Hepatocyte (in vitro differentiated cells): ENCODE data around the gene HEATR5A. TPM values are rescaled to one million over a fixed set of nuclear protein-coding genes. Genes with fewer than 3 reads are reported as not detected.
"Not testable (repeated sequence)": the region's sequence is repeated elsewhere in the genome, so short reads cannot be mapped to it uniquely, and the experiment has no call there.

Experiments
- DNase-seq: peaks from one replicate; pipeline ENCODE4 v3.0.0-alpha.2; 2016; ENCODE audit warnings: low spot score
- H2AFZ ChIP-seq: fragments of 200-600 bp; sonication (generic); 2 replicates; pipeline ENCODE4 v1.6.0; 2016; ENCODE audit warnings: antibody characterized with exemption, mild to moderate bottlenecking
- H3K27ac ChIP-seq: fragments of 200-600 bp; sonication (generic); 2 replicates; pipeline ENCODE4 v1.5.1; 2016; ENCODE audit warnings: mild to moderate bottlenecking
- H3K27me3 ChIP-seq: fragments of 200-600 bp; sonication (generic); 2 replicates; pipeline ENCODE4 v1.6.1; 2016
- H3K36me3 ChIP-seq: fragments of 200-600 bp; sonication (generic); replicated peaks from 2 replicates; pipeline ENCODE4 v1.5.1; 2016; ENCODE audit warnings: low read depth; ENCODE audit not compliant: insufficient read depth
- H3K4me1 ChIP-seq: fragments of 200-600 bp; sonication (generic); 2 replicates; pipeline ENCODE4 v1.5.1; 2016; ENCODE audit warnings: mild to moderate bottlenecking, moderate library complexity; ENCODE audit not compliant: insufficient read depth
- H3K4me2 ChIP-seq: fragments of 200-600 bp; sonication (generic); 2 replicates; pipeline ENCODE4 v1.6.0; 2016
- H3K4me3 ChIP-seq: fragments of 200-600 bp; sonication (generic); 2 replicates; pipeline ENCODE4 v1.5.1; 2016; ENCODE audit warnings: mild to moderate bottlenecking
- H3K79me2 ChIP-seq: fragments of 200-600 bp; sonication (generic); 2 replicates; pipeline ENCODE4 v1.6.0; 2017; ENCODE audit warnings: mild to moderate bottlenecking
- H3K9me2 ChIP-seq: fragments of 200-600 bp; sonication (generic); replicated peaks from 2 replicates; pipeline ENCODE4 v1.6.0; 2017; ENCODE audit warnings: mild to moderate bottlenecking; ENCODE audit not compliant: insufficient read depth
- H3K9me3 ChIP-seq: fragments of 200-600 bp; sonication (generic); 2 replicates; pipeline ENCODE4 v1.5.1; 2016; ENCODE audit warnings: low read depth, mild to moderate bottlenecking
- H4K20me1 ChIP-seq: fragments of 200-600 bp; sonication (generic); 2 replicates; pipeline ENCODE4 v1.6.0; 2016; ENCODE audit warnings: mild to moderate bottlenecking; ENCODE audit not compliant: insufficient read depth, poor library complexity, severe bottlenecking
- EZH2 ChIP-seq: fragments of 200-600 bp; sonication (generic); IDR thresholded peaks from 2 replicates; pipeline ENCODE4 v1.6.1; 2016; ENCODE audit warnings: antibody characterized with exemption, mild to moderate bottlenecking, borderline replicate concordance
- EZH2phosphoT487 ChIP-seq: fragments of 200-600 bp; sonication (generic); IDR thresholded peaks from one replicate; pipeline ENCODE4 v1.6.1; 2018; ENCODE audit warnings: antibody characterized with exemption, mild to moderate bottlenecking, low read depth, moderate library complexity; ENCODE audit not compliant: unreplicated experiment, severe bottlenecking
- WGBS: methylation state at CpG from one replicate; pipeline ENCODE4 v1.1.6; 2016; ENCODE audit warnings: low lambda C conversion rate; ENCODE audit errors: missing lambda C conversion rate; 5-methylcytosine and 5-hydroxymethylcytosine counted together
- polyA plus RNA-seq: library from polyadenylated mRNA; unstranded; fragments of >200 nt; fragmentation: Nextera tagmentation; extraction: Ambion mirVana; gene quantifications from 2 replicates; pipeline ENCODE4 v1.2.1, GENCODE V29; 2016
- total RNA-seq: library from RNA; depleted of rRNA; stranded (reverse); fragments of >200 nt; gene quantifications from 2 replicates; pipeline ENCODE4 v1.2.3, GENCODE V29; 2014
- TF ChIP-seq, protein P1 (sequence below): fragments of 200-600 bp; sonication (generic); IDR thresholded peaks from 2 replicates; pipeline ENCODE4 v1.5.1; 2016; ENCODE audit warnings: antibody characterized with exemption, mild to moderate bottlenecking; ENCODE audit not compliant: poor library complexity

Gene HEATR5A
- total and polyA plus RNA-seq, 2 experiments from 2014 or later = 17.9 to 25.3 TPM

- Histone ChIP-seq H3K27ac (no peak overlapping the region), H2AFZ (no peak overlapping the region), H3K36me3 (no peaks in the 10 kb centered on the region), H3K27me3 (no peaks in the 10 kb centered on the region), H3K4me2 (no peak overlapping the region), H4K20me1 (no peaks in the 10 kb centered on the region), H3K4me3 (no peak overlapping the region), H3K9me3 (no peaks in the 10 kb centered on the region), H3K79me2 (no peaks in the 10 kb centered on the region), H3K4me1 (no peaks in the 10 kb centered on the region), H3K9me2 (no peaks in the 10 kb centered on the region)
- no peak for TF ChIP-seq EZH2
- TF ChIP-seq, protein P1, sequence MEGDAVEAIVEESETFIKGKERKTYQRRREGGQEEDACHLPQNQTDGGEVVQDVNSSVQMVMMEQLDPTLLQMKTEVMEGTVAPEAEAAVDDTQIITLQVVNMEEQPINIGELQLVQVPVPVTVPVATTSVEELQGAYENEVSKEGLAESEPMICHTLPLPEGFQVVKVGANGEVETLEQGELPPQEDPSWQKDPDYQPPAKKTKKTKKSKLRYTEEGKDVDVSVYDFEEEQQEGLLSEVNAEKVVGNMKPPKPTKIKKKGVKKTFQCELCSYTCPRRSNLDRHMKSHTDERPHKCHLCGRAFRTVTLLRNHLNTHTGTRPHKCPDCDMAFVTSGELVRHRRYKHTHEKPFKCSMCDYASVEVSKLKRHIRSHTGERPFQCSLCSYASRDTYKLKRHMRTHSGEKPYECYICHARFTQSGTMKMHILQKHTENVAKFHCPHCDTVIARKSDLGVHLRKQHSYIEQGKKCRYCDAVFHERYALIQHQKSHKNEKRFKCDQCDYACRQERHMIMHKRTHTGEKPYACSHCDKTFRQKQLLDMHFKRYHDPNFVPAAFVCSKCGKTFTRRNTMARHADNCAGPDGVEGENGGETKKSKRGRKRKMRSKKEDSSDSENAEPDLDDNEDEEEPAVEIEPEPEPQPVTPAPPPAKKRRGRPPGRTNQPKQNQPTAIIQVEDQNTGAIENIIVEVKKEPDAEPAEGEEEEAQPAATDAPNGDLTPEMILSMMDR = no peak
- no peak for TF ChIP-seq EZH2phosphoT487
- DNase-seq = no peak
- 91% methylated on average over 3 of the region's 3 CpGs for WGBS
Measured at GRCh38 chr14:31258427-31259039, 161.8 kb downstream of the HEATR5A start.

GRCh38 chr14:31257554-31258426 is 162.6 kb downstream of the HEATR5A start:
- not testable (repeated sequence) for H3K9me2 ChIP-seq, DNase-seq, H3K36me3 ChIP-seq, H3K4me3 ChIP-seq, H3K9me3 ChIP-seq, H3K79me2 ChIP-seq, H3K4me1 ChIP-seq, H3K27me3 ChIP-seq, H3K4me2 ChIP-seq, H2AFZ ChIP-seq, H4K20me1 ChIP-seq, H3K27ac ChIP-seq
- WGBS = 81% methylated on average over 17 of the region's 17 CpGs

GRCh38 chr14:31257244-31257553 is 163.2 kb downstream of the HEATR5A start:
- Histone ChIP-seq H3K27ac (no peak overlapping the region), H2AFZ (no peak overlapping the region)
- WGBS = 100% methylated on average over 1 of the region's 1 CpG

More at GRCh38 chr14:31257244-31257553, 163.2 kb downstream of the HEATR5A start:
- Histone ChIP-seq H3K79me2 (no peaks in the 10 kb centered on the region), H3K9me3 (no peaks in the 10 kb centered on the region), H3K4me3 (no peak overlapping the region), H3K27me3 (no peaks in the 10 kb centered on the region), H3K9me2 (no peaks in the 10 kb centered on the region), H4K20me1 (no peaks in the 10 kb centered on the region), H3K36me3 (no peaks in the 10 kb centered on the region), H3K4me1 (no peaks in the 10 kb centered on the region), H3K4me2 (no peak overlapping the region)
- TF ChIP-seq, protein P1 = no peak
- TF ChIP-seq EZH2 (no peak), EZH2phosphoT487 (no peak)
- DNase-seq = no peak
